K562 (cell line): Measurements from ENCODE around the gene ERBB3. TPM values are rescaled to one million over a fixed set of nuclear protein-coding genes. Genes with fewer than 3 reads are reported as not detected.

Experiments used
- ARID3B ChIP-seq: fragments of 250-450 bp; sonication (Bioruptor Pico); IDR thresholded peaks from 2 replicates; pipeline ENCODE4 v1.4.0; 2020; ENCODE audit warnings: borderline replicate concordance
- FOXP1 ChIP-seq: sonication (generic); formaldehyde crosslinking; IDR thresholded peaks from 2 replicates; pipeline ENCODE4 v1.8.0; 2022; ENCODE audit warnings: mild to moderate bottlenecking, missing genetic modification reagents
- IRF1 ChIP-seq: sonication (generic); formaldehyde crosslinking; IDR thresholded peaks from 2 replicates; pipeline ENCODE4 v1.8.0; 2022; ENCODE audit warnings: missing genetic modification reagents, mild to moderate bottlenecking, borderline replicate concordance
- RCOR1 ChIP-seq, 2 experiments: IDR thresholded peaks; 2 replicates each; pipeline ENCODE4 v1.6.1; 2012; ENCODE audit warnings: low read depth in 2 of 2, low read length in 2 of 2, borderline replicate concordance in 1 of 2, improper control_type of control experiment in 1 of 2
- SRSF9 ChIP-seq: fragments of 200-400 bp; formaldehyde crosslinking; IDR thresholded peaks from 2 replicates; pipeline ENCODE4 v1.6.1; 2017; ENCODE audit warnings: low read depth, low read length, borderline replicate concordance
- SUPT5H ChIP-seq: fragments of 450-650 bp; IDR thresholded peaks from 2 replicates; pipeline ENCODE4 v1.6.1; 2016
- ZBTB34 ChIP-seq: fragments of 250-450 bp; sonication (Bioruptor Pico); IDR thresholded peaks from 2 replicates; pipeline ENCODE4 v1.8.0; 2021; ENCODE audit warnings: mild to moderate bottlenecking, moderate library complexity
- ZBTB8A ChIP-seq: fragments of 450-650 bp; IDR thresholded peaks from 2 replicates; pipeline ENCODE4 v1.6.1; 2018; ENCODE audit warnings: mild to moderate bottlenecking, moderate library complexity; ENCODE audit not compliant: partially characterized antibody
- ZNF551 ChIP-seq: fragments of 250-450 bp; sonication (Bioruptor Pico); IDR thresholded peaks from 2 replicates; pipeline ENCODE4 v1.5.0; 2021; ENCODE audit warnings: mild to moderate bottlenecking, moderate library complexity
- polyA plus RNA-seq, 8 experiments: library from polyadenylated mRNA; depleted of rRNA in 4 of 8; stranded (reverse) in 5 of 8; unstranded in 3 of 8; fragments of >200 nt; fragmentation: Nextera tagmentation in 2 of 8; fragmentation: Illumina TruSeq in 1 of 8; extraction: Ambion mirVana in 2 of 8; extraction: Trizol in 1 of 8; gene quantifications; 2 replicates each; pipeline versions ENCODE4 v1.2.1 to v1.2.3, GENCODE V29; 2011 to 2014; ENCODE audit warnings: inconsistent platforms in 1 of 8, missing spikeins in 1 of 8
- total RNA-seq, 7 experiments: library from RNA; depleted of rRNA in 6 of 7; stranded (reverse); fragments of >200 nt in 6 of 7; fragmentation: Illumina TruSeq in 2 of 7; extraction: Trizol in 2 of 7; gene quantifications; 2 replicates each; pipeline versions ENCODE4 v1.2.1 to v1.2.3, GENCODE V29; 2011 to 2021; ENCODE audit warnings: low replicate concordance in 1 of 7
- TF ChIP-seq, protein P1 (sequence below): fragments of 450-650 bp; conservative IDR thresholded peaks from 2 replicates; pipeline ENCODE4 v1.6.1; 2016; ENCODE audit warnings: missing genetic modification characterization, low read depth, mild to moderate bottlenecking, missing compliant biosample characterization, moderate library complexity
- TF ChIP-seq, protein P2 (sequence below), 2 experiments: fragments of 450-650 bp; formaldehyde crosslinking in 1 of 2; IDR thresholded peaks; 2 replicates each; pipeline versions ENCODE4 v1.4.0 to v1.6.1; 2014 to 2020; ENCODE audit warnings: mild to moderate bottlenecking in 2 of 2, borderline replicate concordance in 1 of 2, low read depth in 1 of 2

ERBB3 gene
- total and polyA plus RNA-seq, 9 of the 15 experiments (the other 6 are each of a cell fraction or from before 2014, with no cell fraction given), result 1.5 to 5.4 (median 3.8) TPM

- no peak for TF ChIP-seq ZBTB34 (CRISPR knock-in tag)
- TF ChIP-seq, protein P1, sequence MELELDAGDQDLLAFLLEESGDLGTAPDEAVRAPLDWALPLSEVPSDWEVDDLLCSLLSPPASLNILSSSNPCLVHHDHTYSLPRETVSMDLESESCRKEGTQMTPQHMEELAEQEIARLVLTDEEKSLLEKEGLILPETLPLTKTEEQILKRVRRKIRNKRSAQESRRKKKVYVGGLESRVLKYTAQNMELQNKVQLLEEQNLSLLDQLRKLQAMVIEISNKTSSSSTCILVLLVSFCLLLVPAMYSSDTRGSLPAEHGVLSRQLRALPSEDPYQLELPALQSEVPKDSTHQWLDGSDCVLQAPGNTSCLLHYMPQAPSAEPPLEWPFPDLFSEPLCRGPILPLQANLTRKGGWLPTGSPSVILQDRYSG (tag), result no peak; the same call in 1 of the 2 replicates
- TF ChIP-seq ARID3B (CRISPR knock-in tag), result no peak
- no peak for TF ChIP-seq ZBTB8A
- no peak for TF ChIP-seq RCOR1 (IDR thresholded peaks at IDR 0.05; ENCODE audit: borderline replicate concordance in 1 of 2, low read depth in 2 of 2, low read length in 2 of 2)
- no peak for TF ChIP-seq IRF1 (CRISPR knock-in tag)
- TF ChIP-seq SUPT5H, result no peak; the same call in 1 of the 2 replicates
- no peak for TF ChIP-seq ZNF551 (CRISPR knock-in tag)
- 0 out of 2 replicates have a peak, but pooled peaks have one; percentile 3 for TF ChIP-seq FOXP1
- TF ChIP-seq SRSF9, result no peak
- TF ChIP-seq, protein P2, sequence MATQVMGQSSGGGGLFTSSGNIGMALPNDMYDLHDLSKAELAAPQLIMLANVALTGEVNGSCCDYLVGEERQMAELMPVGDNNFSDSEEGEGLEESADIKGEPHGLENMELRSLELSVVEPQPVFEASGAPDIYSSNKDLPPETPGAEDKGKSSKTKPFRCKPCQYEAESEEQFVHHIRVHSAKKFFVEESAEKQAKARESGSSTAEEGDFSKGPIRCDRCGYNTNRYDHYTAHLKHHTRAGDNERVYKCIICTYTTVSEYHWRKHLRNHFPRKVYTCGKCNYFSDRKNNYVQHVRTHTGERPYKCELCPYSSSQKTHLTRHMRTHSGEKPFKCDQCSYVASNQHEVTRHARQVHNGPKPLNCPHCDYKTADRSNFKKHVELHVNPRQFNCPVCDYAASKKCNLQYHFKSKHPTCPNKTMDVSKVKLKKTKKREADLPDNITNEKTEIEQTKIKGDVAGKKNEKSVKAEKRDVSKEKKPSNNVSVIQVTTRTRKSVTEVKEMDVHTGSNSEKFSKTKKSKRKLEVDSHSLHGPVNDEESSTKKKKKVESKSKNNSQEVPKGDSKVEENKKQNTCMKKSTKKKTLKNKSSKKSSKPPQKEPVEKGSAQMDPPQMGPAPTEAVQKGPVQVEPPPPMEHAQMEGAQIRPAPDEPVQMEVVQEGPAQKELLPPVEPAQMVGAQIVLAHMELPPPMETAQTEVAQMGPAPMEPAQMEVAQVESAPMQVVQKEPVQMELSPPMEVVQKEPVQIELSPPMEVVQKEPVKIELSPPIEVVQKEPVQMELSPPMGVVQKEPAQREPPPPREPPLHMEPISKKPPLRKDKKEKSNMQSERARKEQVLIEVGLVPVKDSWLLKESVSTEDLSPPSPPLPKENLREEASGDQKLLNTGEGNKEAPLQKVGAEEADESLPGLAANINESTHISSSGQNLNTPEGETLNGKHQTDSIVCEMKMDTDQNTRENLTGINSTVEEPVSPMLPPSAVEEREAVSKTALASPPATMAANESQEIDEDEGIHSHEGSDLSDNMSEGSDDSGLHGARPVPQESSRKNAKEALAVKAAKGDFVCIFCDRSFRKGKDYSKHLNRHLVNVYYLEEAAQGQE (IDR thresholded peaks at IDR 0.05; ENCODE audit: borderline replicate concordance), result 0 out of 2 replicates have a peak, but pooled peaks have one; percentile 6
- TF ChIP-seq, protein P2 (CRISPR knock-in tag; IDR thresholded peaks at IDR 0.05; ENCODE audit: low read depth), result no peak
Observed at GRCh38 chr12:56104815-56105608, 25.0 kb downstream of the ERBB3 start (continued).
